ENCODE measurements around the gene GPR142. TPM values are rescaled to one million over a fixed set of nuclear protein-coding genes. Genes with fewer than 3 reads are reported as not detected.

GPR142 gene
- total and polyA plus RNA-seq, 2 donors (not counting 3 experiments of a cell fraction or from before 2014, with no cell fraction given), result not detected

DNA sequence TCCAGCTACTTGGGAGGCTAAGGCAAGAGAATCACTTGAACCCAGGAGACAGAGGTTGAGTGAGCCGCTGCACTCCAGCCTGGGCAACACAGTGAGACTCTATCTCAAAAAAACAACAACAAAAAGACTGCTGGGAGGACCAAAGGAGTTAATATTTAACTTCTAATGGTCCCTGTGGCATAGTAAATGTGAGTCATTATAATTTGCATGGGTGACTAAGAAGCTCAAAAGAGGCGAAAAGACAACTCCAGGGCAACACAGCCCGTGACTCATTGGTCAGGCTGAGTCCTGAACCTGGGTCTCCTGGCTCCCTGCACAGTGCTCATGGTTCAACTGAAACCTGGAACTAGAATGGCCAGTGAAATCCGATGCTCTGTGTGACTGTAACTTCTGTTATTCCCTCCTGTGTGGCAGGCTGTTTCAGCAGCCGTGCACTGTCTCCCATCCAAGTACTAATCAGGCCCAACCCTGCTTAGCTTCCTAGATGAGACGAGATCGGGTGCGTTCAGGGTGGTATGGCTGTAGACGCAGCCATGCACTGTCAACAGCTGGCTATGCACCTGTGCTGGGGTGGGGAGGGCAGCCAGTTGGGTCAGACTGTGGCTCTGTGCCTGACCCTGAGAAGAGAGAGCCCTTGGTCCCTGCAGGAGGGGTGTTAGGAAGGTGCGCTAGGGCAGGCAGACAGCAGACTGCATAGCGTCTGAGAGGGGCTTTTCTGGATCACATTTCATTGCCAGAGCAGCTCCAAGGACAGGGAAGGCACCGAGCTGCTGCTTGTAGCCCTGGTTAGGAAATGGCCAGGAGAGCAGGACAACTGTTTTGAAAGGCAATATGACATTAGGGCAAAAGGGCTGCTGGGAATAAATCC, 50.1 kb downstream of the GPR142 start:
- Histone ChIP-seq H4K20me1 (replicated peaks; ENCODE audit: control insufficient read depth, extremely low read depth, insufficient read depth, low read length) (no peaks in the 10 kb centered on the region), H3K9me3 (replicated peaks; ENCODE audit: control insufficient read depth, insufficient read depth, low read length) (no peaks in the 10 kb centered on the region), H3K9me1 (replicated peaks; ENCODE audit: control insufficient read depth, extremely low read depth, insufficient read depth, low read length) (no peaks in the 10 kb centered on the region), H3K9ac (replicated peaks; ENCODE audit: extremely low read depth, insufficient read depth, low read length) (no peak overlapping the region), H2AFZ (ENCODE audit: low read depth, low read length) (no peak overlapping the region), H3K27me3 (ENCODE audit: control insufficient read depth in 2 of 2, insufficient read depth in 2 of 2, low read length in 2 of 2) (no peaks in the 10 kb centered on the region), H3K79me2 (ENCODE audit: control insufficient read depth, insufficient read depth, low read length) (no peaks in the 10 kb centered on the region), H3K4me3 (replicated peaks in 1 of 3; ENCODE audit: insufficient read depth in 1 of 3, low read depth in 1 of 3, low read length in 3 of 3) (no peak overlapping the region), H3K4me2 (ENCODE audit: insufficient read depth, low read length) (no peak overlapping the region), H3K27ac (ENCODE audit: insufficient read depth, low read depth, low read length) (no peak overlapping the region), H3K4me1 (ENCODE audit: control insufficient read depth, extremely low read depth, insufficient read depth, low read length) (no peaks in the 10 kb centered on the region), H3K36me3 (ENCODE audit: control insufficient read depth in 2 of 2, extremely low read depth in 1 of 2, insufficient read depth in 2 of 2, low read length in 2 of 2) (no peaks in the 10 kb centered on the region)
- ChIA-PET POLR2A (no interaction called here), CTCF (no interaction called here)
- dilution Hi-C loops (cut with MboI; ENCODE audit: extremely low pct_ligation_motif_present, low sequenced_read_pairs) (no loop called here), intact Hi-C loops (cut with micrococcal nuclease) (no loop called here)
- DNase-seq (ENCODE audit: low read depth, low spot score), result no peak
- TF ChIP-seq POLR2A (IDR thresholded peaks at IDR 0.05; ENCODE audit: low read depth, low read length) (no peak), POLR2AphosphoS5 (IDR thresholded peaks at IDR 0.05; ENCODE audit: insufficient read depth, low read depth, low read length) (no peak), EZH2 (IDR thresholded peaks at IDR 0.05; ENCODE audit: borderline replicate concordance, low read depth, low read length, severe bottlenecking) (no peak), GATA2 (IDR thresholded peaks at IDR 0.05; ENCODE audit: insufficient read depth, insufficient read length, low read depth, low read length) (no peak), FOS (IDR thresholded peaks at IDR 0.05; ENCODE audit: borderline replicate concordance, insufficient read depth, low read length) (no peak), JUN (IDR thresholded peaks at IDR 0.05; ENCODE audit: borderline replicate concordance, insufficient read depth, insufficient read length, low read depth) (no peak), MYC (IDR thresholded peaks at IDR 0.05; ENCODE audit: low read depth, low read length) (no peak)
- TF ChIP-seq, protein P1, sequence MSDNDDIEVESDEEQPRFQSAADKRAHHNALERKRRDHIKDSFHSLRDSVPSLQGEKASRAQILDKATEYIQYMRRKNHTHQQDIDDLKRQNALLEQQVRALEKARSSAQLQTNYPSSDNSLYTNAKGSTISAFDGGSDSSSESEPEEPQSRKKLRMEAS (IDR thresholded peaks at IDR 0.05; ENCODE audit: insufficient read depth, insufficient read length), result no peak
- FAIRE-seq, result no peak
- BruUV-seq (replicated peaks), result no TSS peak
